Gastroesophageal sphincter (tissue), 4 donors: ENCODE data around the gene DLGAP4. TPM values are rescaled to one million over a fixed set of nuclear protein-coding genes. Genes with fewer than 3 reads are reported as not detected.

Experiments used
- ATAC-seq: fragments of 150-250 bp; one replicate; pipeline ENCODE4 v1.9.1; 2016; ENCODE audit warnings: mild to moderate bottlenecking, moderate library complexity
- H3K27ac ChIP-seq, 4 donors: fragments of 200-600 bp; sonication (generic) in 3 of 4; 1 replicate in 3 of 4; 2 replicates in 1 of 4; pipeline ENCODE4 v1.5.1; 2016 to 2019
- H3K27me3 ChIP-seq: fragments of 200-600 bp; sonication (generic); one replicate; pipeline ENCODE4 v1.5.1; 2019
- H3K36me3 ChIP-seq, 2 donors: fragments of 200-600 bp; sonication (generic); one replicate each; pipeline ENCODE4 v1.5.1; 2019; ENCODE audit warnings: control low read depth in 1 of 2
- H3K4me1 ChIP-seq, 3 donors: fragments of 200-600 bp; sonication (generic); 1 replicate in 2 of 3; 2 replicates in 1 of 3; pipeline ENCODE4 v1.5.1; 2016 to 2019; ENCODE audit warnings: control low read depth in 2 of 3
- H3K4me3 ChIP-seq, 2 donors: fragments of 200-600 bp; sonication (generic); one replicate each; pipeline ENCODE4 v1.5.1; 2019; ENCODE audit warnings: mild to moderate bottlenecking in 1 of 2, moderate library complexity in 1 of 2
- H3K9me3 ChIP-seq, 3 donors: fragments of 200-600 bp; sonication (generic); one replicate each; pipeline ENCODE4 v1.5.1; 2017 to 2019; ENCODE audit warnings: control low read depth in 2 of 3
- CTCF ChIP-seq, 4 experiments: fragments of 200-600 bp in 2 of 4; fragments of 450-650 bp in 2 of 4; sonication (generic) in 1 of 4; IDR thresholded peaks; one replicate each; pipeline ENCODE4 v1.5.1; 2017 to 2019; ENCODE audit warnings: antibody characterized with exemption in 4 of 4, mild to moderate bottlenecking in 2 of 4, moderate library complexity in 2 of 4
- EP300 ChIP-seq: sonication (generic); formaldehyde crosslinking; IDR thresholded peaks from one replicate; pipeline ENCODE4 v1.6.1; 2017; ENCODE audit warnings: antibody characterized with exemption, mild to moderate bottlenecking
- POLR2A ChIP-seq, 2 donors: fragments of 450-650 bp; IDR thresholded peaks; one replicate each; pipeline ENCODE4 v1.6.1; 2017; ENCODE audit warnings: antibody characterized with exemption in 2 of 2, mild to moderate bottlenecking in 2 of 2, moderate library complexity in 1 of 2
- POLR2AphosphoS5 ChIP-seq: sonication (generic); formaldehyde crosslinking; IDR thresholded peaks from one replicate; pipeline ENCODE4 v1.6.1; 2017; ENCODE audit warnings: antibody characterized with exemption
- WGBS, 2 donors: methylation state at CpG; one replicate each; pipeline ENCODE4 v1.1.5; 2018; ENCODE audit warnings: low coverage in 1 of 2; 5-methylcytosine and 5-hydroxymethylcytosine counted together
- total RNA-seq, 4 donors: library from RNA; depleted of rRNA; stranded (reverse); fragments of >200 nt; gene quantifications; one replicate each; pipeline ENCODE4 v1.1.0, GENCODE V29; 2016

DLGAP4 gene
- total RNA-seq, 4 donors from 2014 or later: 35.5 to 76.1 (median 42.2) TPM

- Histone ChIP-seq H3K4me1 (no peaks in the 10 kb centered on the region), H3K9me3 (no peaks in the 10 kb centered on the region), H3K27me3 (peaks cover 41% of the 10 kb centered on the region), H3K4me3 (no peak overlapping the region), H3K27ac (no peak overlapping the region), H3K36me3 (no peaks in the 10 kb centered on the region)
- TF ChIP-seq POLR2A (IDR thresholded peaks at IDR 0.05) (no peak), POLR2AphosphoS5 (no peak), EP300 (no peak), CTCF (IDR thresholded peaks at IDR 0.05) (no peak)
- no peak for ATAC-seq
- 0% methylated on average over 1 of the region's 4 CpGs; no CpG with 5 or more reads in 1 of the 2 donors for WGBS, 2 donors
Measured at GRCh38 chr20:36344517-36345132, 38.5 kb downstream of the DLGAP4 start.

- H3K4me1 ChIP-seq: no peaks in the 10 kb centered on the region
- no peaks in the 10 kb centered on the region for H3K36me3 ChIP-seq
- no peak for TF ChIP-seq CTCF (IDR thresholded peaks at IDR 0.05)
- TF ChIP-seq EP300: no peak
- no peak for TF ChIP-seq POLR2AphosphoS5
- TF ChIP-seq POLR2A (IDR thresholded peaks at IDR 0.05): no peak
- H3K27ac ChIP-seq: no peak overlapping the region
- no peaks in the 10 kb centered on the region for H3K9me3 ChIP-seq
- H3K4me3 ChIP-seq: no peak overlapping the region
- ATAC-seq: no peak
- 93% methylated on average over 3 of the region's 3 CpGs; no CpG with 5 or more reads in 1 of the 2 donors for WGBS, 2 donors
- H3K27me3 ChIP-seq: peaks cover 25% of the 10 kb centered on the region
Measured at GRCh38 chr20:36346256-36346655, 40.1 kb downstream of the DLGAP4 start.

GRCh38 chr20:36349384-36350170 is 43.4 kb downstream of the DLGAP4 start:
- TF ChIP-seq POLR2AphosphoS5 (no peak), EP300 (no peak), CTCF (IDR thresholded peaks at IDR 0.05) (no peak), POLR2A (IDR thresholded peaks at IDR 0.05) (no peak)
- peaks cover 8% of the 10 kb centered on the region for H3K27me3 ChIP-seq

GRCh38 chr20:36350439-36350838 is 44.3 kb downstream of the DLGAP4 start:
- no peaks in the 10 kb centered on the region for H3K36me3 ChIP-seq
- TF ChIP-seq EP300 (no peak), POLR2A (IDR thresholded peaks at IDR 0.05) (no peak), POLR2AphosphoS5 (no peak), CTCF (IDR thresholded peaks at IDR 0.05) (no peak)
- no peaks in the 10 kb centered on the region for H3K9me3 ChIP-seq
- no peak for ATAC-seq
- no peak overlapping the region for H3K4me3 ChIP-seq
- no peak overlapping the region for H3K27ac ChIP-seq
- H3K27me3 ChIP-seq: peaks cover 15% of the 10 kb centered on the region
- no peaks in the 10 kb centered on the region for H3K4me1 ChIP-seq
- WGBS, 2 donors: no CpG with 5 or more reads among the region's 1 CpG

More at GRCh38 chr20:36349384-36350170, 43.4 kb downstream of the DLGAP4 start:
- WGBS, 2 donors: 86 to 89% methylated on average over 11 to 14 of the region's 16 CpGs
- Histone ChIP-seq H3K36me3 (no peaks in the 10 kb centered on the region), H3K9me3 (no peaks in the 10 kb centered on the region), H3K4me3 (no peak overlapping the region), H3K27ac (no peak overlapping the region), H3K4me1 (no peaks in the 10 kb centered on the region)
- ATAC-seq: no peak

GRCh38 chr20:36351937-36352336 is 45.8 kb downstream of the DLGAP4 start:
- Histone ChIP-seq H3K4me3 (no peak overlapping the region), H3K4me1 (no peaks in the 10 kb centered on the region), H3K36me3 (no peaks in the 10 kb centered on the region), H3K9me3 (no peaks in the 10 kb centered on the region), H3K27ac (no peak overlapping the region), H3K27me3 (peaks cover 30% of the 10 kb centered on the region)
- TF ChIP-seq CTCF (IDR thresholded peaks at IDR 0.05) (no peak), POLR2A (IDR thresholded peaks at IDR 0.05) (no peak), EP300 (no peak), POLR2AphosphoS5 (no peak)
- no peak for ATAC-seq
- WGBS, 2 donors: 79 to 100% methylated on average over 3 to 6 of the region's 6 CpGs
